ENCODE measurements around the gene GALK1.

DNA sequence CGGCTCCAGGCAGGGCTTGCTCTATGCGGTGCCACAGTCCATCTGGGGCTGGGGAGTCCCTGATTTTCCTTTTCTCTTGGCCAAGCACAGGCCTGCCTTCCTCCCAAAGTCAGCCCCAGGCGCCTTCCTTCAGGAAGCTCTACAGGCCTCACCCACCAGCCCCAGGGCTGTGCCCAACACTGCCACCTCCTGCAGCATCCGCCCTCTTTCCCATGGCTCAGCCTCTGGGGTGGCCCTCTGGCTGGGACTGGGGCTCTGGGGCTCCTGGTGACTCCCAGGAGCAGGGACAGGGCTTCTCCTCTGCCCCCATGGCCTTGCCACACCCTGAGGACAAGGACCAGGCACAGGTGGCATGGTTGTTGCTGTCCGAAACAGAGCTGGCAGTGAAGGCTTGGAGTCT, 42.9 kb downstream of the GALK1 start:
- TF ChIP-seq, protein P1, sequence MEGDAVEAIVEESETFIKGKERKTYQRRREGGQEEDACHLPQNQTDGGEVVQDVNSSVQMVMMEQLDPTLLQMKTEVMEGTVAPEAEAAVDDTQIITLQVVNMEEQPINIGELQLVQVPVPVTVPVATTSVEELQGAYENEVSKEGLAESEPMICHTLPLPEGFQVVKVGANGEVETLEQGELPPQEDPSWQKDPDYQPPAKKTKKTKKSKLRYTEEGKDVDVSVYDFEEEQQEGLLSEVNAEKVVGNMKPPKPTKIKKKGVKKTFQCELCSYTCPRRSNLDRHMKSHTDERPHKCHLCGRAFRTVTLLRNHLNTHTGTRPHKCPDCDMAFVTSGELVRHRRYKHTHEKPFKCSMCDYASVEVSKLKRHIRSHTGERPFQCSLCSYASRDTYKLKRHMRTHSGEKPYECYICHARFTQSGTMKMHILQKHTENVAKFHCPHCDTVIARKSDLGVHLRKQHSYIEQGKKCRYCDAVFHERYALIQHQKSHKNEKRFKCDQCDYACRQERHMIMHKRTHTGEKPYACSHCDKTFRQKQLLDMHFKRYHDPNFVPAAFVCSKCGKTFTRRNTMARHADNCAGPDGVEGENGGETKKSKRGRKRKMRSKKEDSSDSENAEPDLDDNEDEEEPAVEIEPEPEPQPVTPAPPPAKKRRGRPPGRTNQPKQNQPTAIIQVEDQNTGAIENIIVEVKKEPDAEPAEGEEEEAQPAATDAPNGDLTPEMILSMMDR (conservative IDR thresholded peaks at IDR 0.05; ENCODE audit: low read depth, low read length): peak; percentile 26; the same call in 1 of the 2 replicates
- TF ChIP-seq EZH2phosphoT487 (IDR thresholded peaks at IDR 0.05; ENCODE audit: borderline replicate concordance, low read length): no peak

Data from PC-3 (cell line).